ENCODE results near the gene DMXL2.

Gene DMXL2

DNA sequence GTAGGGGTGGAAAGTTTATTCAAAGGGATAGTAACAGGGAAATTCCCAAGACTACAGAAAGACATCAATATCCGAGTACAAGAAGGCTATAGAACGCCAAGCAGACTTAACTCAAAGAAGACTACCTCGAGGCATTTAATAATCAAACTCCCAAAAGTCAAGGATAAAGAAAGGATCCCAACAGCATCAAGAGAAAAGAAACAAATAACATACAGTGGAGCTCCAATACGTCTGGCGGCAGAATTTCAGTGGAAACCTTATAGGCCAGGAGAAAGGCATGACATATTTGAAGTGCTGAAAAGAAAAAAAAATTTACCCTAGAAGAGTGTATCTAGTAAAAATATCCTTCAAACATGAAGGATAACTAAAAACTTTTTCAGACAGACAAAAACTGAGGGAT, 95.6 kb downstream of the DMXL2 start:
- no peak overlapping the region for H3K4me3 ChIP-seq (ENCODE audit: low read depth, low read length)

DNA sequence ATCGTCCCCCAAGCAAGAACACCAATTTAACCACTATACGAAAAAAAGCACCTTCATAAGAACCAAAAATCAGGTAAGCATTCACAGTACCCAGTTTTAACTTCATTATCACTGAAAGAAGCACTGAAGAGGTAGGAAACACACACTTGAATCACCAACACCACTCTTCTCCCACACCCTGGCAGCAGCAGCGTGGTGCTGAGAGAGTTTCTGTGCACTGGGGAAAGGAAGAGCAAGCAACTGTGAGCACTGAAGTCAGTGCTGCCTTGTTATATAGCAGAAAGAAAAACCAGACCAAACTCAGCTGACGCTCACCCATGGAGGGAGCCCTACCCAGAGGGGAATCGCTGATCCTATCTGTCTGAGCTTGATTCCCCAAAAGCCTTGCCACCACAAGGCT, 98.2 kb downstream of the DMXL2 start:
- no peak overlapping the region for H3K4me3 ChIP-seq (ENCODE audit: low read depth, low read length)
- TF ChIP-seq, protein P1, sequence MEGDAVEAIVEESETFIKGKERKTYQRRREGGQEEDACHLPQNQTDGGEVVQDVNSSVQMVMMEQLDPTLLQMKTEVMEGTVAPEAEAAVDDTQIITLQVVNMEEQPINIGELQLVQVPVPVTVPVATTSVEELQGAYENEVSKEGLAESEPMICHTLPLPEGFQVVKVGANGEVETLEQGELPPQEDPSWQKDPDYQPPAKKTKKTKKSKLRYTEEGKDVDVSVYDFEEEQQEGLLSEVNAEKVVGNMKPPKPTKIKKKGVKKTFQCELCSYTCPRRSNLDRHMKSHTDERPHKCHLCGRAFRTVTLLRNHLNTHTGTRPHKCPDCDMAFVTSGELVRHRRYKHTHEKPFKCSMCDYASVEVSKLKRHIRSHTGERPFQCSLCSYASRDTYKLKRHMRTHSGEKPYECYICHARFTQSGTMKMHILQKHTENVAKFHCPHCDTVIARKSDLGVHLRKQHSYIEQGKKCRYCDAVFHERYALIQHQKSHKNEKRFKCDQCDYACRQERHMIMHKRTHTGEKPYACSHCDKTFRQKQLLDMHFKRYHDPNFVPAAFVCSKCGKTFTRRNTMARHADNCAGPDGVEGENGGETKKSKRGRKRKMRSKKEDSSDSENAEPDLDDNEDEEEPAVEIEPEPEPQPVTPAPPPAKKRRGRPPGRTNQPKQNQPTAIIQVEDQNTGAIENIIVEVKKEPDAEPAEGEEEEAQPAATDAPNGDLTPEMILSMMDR (IDR thresholded peaks at IDR 0.05; ENCODE audit: low read depth, low read length) = no peak
- DNase-seq (ENCODE audit: low read depth, low spot score) = no peak
- in situ Hi-C loops (cut with HindIII; ENCODE audit: low sequenced_read_pairs) = no loop called here

More for the DNA sequence above, 95.6 kb downstream of the DMXL2 start:
- TF ChIP-seq, protein P1 (IDR thresholded peaks at IDR 0.05; ENCODE audit: low read depth, low read length) = no peak
- in situ Hi-C loops (cut with HindIII; ENCODE audit: low sequenced_read_pairs) = no loop called here
- no peak for DNase-seq (ENCODE audit: low read depth, low spot score)

DNA sequence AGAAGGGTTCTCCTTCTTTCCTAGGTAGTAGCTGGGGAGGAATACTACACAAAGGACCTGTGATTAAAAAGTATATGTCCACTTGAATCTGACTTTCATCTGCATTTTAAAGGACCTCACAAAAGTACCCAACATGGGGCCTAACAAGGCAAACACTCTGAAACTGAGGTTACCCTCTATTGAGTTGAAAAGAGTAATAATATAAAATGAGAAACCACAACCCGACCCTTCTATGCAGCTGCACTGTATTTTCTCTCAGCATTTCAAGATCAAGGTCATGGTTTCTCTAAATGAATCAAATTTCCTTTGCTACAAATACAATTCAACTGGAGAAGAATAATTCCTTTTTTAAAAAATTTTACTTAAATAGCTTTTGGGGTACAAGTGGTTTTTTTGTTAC, 106.3 kb downstream of the DMXL2 start:
- H3K4me3 ChIP-seq (ENCODE audit: low read depth, low read length) = no peak overlapping the region
- TF ChIP-seq, protein P1 (IDR thresholded peaks at IDR 0.05; ENCODE audit: low read depth, low read length) = no peak
- in situ Hi-C loops (cut with HindIII; ENCODE audit: low sequenced_read_pairs) = no loop called here
- DNase-seq (ENCODE audit: low read depth, low spot score) = no peak

DNA sequence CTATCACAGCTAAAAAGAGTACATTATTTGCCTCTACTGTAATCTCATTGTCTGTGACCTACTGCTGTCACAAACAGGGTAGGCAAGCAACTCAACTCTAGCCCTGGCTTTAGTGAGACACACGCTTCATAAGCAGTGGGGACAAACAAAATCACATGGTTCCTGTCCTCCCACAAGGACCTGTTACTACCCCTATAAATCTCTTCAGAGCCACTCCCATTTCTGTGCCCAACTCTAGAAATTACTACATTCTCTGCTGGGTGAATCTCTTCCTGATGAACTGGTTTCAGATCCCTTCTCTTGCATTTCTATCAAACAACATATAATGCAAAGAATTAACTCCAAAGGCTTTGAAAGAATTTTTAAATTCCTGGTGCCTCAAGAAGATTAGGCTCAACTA, 117.3 kb downstream of the DMXL2 start:
- in situ Hi-C loops (cut with HindIII; ENCODE audit: low sequenced_read_pairs) = no loop called here
- no peak for DNase-seq (ENCODE audit: low read depth, low spot score)
- TF ChIP-seq, protein P1 (IDR thresholded peaks at IDR 0.05; ENCODE audit: low read depth, low read length) = no peak
- no peak overlapping the region for H3K4me3 ChIP-seq (ENCODE audit: low read depth, low read length)

DNA sequence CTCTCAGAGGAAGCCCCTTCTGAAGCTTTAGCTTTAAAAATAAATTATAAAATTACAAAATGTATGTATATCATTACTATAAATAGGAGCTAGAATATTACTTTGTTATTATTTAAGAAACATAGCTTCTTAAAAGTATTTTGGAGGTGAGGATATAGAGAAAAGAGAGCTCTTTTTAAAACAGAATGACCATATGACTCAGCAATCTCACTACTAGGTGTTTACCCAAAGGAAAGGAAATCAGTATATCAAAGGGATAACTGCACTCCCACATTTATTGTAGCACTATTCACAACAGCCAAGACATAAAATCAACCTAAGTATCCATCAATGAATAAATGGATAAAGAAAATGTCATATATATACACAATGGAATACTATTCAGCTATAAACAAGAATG, 119.6 kb downstream of the DMXL2 start:
- no peak for DNase-seq (ENCODE audit: low read depth, low spot score)
- TF ChIP-seq, protein P1 (IDR thresholded peaks at IDR 0.05; ENCODE audit: low read depth, low read length) = no peak
- H3K4me3 ChIP-seq (ENCODE audit: low read depth, low read length) = no peak overlapping the region
- in situ Hi-C loops (cut with HindIII; ENCODE audit: low sequenced_read_pairs) = no loop called here

DNA sequence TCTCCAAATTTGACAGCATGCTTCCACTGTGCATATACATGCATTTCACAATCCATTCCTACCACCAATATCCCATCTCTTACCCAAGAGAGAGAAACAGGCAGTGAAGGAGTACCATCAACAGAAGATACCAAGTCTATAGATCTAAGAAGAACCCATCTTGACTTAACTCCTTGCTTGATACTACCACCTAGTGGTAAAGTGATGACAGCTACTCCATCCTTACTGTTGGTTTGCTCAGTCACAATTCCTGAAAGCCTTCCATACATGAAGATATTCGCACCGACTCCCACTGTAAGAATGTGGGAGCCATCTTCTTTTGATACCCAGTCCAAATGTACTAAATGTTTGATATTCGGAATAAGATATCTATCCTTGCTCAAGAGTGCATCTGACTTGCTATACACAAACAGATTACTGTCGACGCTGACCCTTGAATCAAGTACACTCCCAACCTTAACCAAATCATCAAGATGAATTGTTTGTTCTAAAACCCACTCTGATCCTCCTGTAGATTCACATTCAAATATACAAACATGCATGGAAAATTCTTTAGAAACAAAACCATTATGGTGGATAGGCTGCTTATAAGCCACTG, 123.1 kb downstream of the DMXL2 start:
- TF ChIP-seq, protein P1 (IDR thresholded peaks at IDR 0.05; ENCODE audit: low read depth, low read length) = peak; percentile 64
- in situ Hi-C loops (cut with HindIII; ENCODE audit: low sequenced_read_pairs) = no loop called here
- no peak overlapping the region for H3K4me3 ChIP-seq (ENCODE audit: low read depth, low read length)
- peak; percentile 48 for DNase-seq (ENCODE audit: low read depth, low spot score)

Data from astrocyte of the spinal cord (primary cell).